Islet of Langerhans (tissue), 1 donor: ENCODE measurements around the gene C4BPA.
A peak's percentile ranks its signal among the peaks of the same experiment; 100 is the strongest.

Source experiments
- FAIRE-seq: peaks from one replicate; lab custom pipeline; 2011; peaks lifted over from hg19 to GRCh38; lab: Jason Lieb, UNC

Gene C4BPA

DNA sequence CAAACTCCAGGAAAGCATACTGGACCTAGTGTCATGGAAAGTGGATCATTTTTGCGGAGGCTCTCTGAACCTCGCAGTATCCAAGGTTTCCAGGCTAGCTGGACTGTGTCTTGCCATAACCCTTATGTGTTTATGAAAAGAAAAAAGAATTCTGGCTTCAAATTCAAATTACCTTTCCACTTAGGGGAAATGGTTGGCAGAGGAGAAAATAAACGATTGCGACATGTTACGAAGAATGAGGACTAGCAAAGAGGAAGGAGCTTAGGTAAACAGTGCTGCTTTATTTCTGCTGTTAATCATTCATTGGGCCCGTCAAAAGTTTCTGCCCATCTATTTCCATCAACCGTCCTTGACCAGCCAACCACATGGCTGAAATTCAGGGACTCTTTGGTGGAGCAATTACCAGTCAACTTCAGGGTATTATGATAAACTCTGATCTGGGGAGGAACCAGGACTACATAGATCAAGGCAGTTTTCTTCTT, at the start of gene C4BPA:
Gene C4BPA, plus strand, starts transcription at position 342 of the 482 bp plus-strand sequence. CDS start 8,793 bp downstream, outside the sequence.
- FAIRE-seq, result no peak

DNA sequence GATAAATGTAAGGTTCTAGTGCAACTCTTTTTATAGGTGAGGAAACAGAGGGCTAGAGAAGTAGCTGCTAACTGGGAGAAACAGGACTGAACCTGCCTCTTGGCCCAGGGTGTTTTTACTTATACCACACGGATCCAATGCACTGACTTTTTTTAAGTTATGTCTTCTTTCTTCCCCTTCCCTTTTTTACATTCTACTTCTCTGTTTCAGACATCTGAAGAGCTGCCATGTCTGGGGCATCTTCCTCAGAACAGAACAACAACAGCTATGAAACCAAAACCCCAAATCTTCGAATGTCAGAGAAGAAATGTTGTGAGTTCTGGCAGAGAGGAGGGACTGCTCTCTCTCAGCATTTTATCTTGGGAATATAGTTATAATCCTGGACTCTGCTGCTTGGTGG, 49.5 kb upstream of the C4BPA start:
- FAIRE-seq, result no peak

DNA sequence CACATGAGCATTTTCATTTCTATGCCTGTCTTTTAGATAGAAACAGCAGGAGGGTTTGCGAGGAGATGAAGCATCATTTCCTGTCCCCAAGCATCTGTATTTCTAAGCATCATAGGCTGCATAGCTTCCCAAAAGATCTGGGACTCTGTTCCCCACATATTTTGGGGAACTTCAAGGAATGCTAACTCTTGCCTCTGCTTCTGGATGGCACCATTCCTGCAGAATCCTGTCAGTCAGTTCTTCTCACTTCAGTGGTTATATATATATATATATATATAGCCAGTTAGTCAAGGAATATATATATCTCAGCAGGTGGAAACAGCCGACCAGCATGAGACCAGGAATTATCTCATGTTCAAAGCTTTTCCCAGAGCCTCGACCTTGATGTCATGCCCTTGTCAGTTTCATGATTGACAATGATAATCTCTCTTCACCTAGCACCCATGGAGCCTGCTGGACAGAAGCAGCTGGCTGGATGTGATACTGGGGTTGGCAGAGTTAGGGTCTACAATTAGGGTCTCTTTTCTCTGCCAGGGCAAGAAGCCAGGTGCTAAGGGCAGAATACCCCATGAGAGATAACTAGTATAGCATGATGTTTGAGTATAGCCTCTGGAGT, 48.5 kb upstream of the C4BPA start:
- FAIRE-seq, result no peak

GRCh38 chr1:207056673-207057072, 47.4 kb upstream of the C4BPA start:
- no peak for FAIRE-seq

DNA sequence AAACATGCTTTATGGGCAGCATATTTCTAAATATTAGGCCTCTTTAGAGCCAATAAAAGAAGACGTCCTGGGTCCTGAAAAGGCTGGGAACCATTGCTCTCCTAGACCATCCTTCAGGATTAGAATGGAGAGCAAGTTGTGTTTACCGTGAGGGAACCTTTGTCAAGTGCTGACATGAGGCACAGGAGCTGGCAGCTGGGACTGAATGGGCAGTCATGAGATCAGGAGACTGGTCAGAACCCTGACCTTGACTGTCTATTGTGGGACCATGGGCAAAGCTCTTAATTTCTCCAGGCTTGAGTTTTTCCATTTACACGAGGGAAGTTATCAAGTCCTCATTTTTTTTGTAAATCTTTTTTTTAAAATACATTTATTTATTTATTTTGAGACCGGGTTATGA, 45.8 kb upstream of the C4BPA start:
- no peak for FAIRE-seq

DNA sequence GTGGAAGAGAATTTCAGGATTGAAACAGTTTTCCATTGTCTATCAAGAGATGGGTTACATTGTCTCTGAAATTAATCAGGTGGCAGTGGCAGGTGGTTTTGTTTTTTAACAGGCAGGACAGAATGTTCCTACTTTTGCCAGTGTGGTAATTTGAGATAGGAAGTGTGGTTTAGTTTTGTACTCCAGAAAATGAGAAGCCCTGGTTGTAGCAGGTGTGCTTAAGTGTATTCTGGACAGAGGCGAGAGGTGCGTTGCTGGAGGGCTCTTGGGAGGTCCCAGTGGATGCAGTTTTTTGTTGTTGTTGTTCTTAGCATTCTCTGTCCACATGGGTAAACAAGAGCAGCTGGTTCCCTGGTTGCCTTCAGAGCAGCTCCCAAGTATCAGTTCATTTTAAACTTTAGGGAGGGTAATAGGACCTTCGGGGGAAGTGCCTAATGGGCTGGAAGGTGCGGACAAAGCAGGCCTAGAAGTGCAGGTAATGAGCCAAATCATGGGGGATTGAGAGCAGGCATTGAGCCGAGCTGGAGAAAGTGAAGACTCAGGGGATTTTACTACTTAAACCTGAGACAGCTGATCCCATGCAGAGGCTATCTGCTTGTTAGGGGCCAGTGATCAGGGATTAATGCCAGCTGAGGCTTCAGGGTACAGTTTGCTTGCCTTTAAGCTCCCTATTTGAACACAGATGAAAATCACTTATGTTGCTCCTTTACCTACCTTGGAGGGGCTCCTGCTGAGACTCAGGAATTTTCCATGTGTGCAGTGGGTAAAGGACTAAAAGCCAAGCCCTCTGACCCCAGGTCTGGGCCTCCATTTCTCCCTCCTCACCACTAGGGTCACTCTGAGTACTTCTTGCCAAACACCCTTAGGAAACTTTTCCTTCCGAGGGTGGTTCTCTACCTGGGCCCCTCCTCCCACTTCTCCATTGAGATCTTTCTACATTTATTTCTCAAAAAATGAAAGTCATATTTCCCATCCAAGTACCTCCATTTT, 44.9 kb upstream of the C4BPA start:
- peak; percentile 70 for FAIRE-seq

DNA sequence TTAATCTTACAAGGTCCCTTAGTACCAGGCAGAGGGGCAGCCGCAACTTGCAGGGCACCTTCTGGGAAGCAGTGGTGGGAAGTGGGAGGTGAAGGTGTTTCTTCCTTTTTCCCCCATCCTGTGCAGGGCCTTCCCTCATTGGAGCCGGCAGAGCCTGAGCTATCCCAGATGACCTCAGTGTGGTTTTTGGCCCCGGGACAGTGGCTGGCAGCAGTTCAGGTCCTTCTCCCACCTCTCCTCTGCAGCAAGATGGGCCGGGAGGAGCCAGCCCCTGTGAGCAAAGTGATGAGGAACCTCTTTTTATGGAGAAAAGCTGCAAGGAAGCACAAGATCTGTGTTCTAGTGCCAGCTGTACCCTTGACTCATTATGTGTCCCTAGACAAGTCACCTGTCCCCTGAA, 44.2 kb upstream of the C4BPA start:
- FAIRE-seq, result no peak

DNA sequence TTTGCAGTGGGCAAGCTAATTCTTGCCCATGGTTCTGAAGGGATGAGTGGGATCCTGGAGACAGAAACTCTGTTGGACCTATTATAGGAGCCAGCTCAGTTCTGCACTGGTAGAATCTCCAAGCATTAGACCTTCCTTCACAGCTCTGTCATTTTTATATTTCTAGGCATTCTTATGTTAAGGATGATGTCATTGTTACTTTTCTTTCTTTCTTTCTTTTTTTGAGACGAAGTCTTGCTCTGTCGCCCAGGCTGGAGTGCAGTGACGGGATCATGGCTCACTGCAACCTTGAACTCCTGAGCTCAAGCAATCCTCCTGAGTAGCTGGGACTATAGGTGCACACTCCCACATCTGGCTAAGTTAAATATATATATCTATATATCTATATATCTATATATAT, 43.4 kb upstream of the C4BPA start:
- no peak for FAIRE-seq

GRCh38 chr1:207062058-207062457, 42.0 kb upstream of the C4BPA start:
- FAIRE-seq, result no peak

GRCh38 chr1:207063014-207063413, 41.0 kb upstream of the C4BPA start:
- FAIRE-seq, result no peak

DNA sequence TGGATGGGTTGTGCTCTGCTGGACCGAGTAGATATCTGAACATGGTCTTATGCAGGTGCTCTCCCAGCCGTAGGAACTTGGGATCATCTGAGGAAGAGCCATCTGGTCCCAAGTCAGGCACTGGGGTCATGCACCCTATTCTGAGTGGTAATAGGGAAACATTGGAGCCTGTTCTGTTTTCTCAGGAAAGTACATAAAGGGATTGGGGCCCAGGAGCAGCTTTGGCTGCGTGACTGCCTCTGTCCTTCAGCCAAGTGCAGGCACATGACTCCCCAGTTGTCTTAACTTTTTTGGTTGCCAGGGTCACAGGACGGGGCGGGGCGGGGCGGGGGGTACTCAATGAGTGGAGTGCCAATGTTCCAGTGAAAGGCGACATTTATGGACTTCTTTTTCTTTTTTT, 39.5 kb upstream of the C4BPA start:
- FAIRE-seq, result no peak

- FAIRE-seq, result no peak
These were observed 36.8 kb upstream of the C4BPA start for GRCh38 chr1:207067185-207067584.

- no peak for FAIRE-seq
These were observed 36.4 kb upstream of the C4BPA start for GRCh38 chr1:207067665-207068064.

DNA sequence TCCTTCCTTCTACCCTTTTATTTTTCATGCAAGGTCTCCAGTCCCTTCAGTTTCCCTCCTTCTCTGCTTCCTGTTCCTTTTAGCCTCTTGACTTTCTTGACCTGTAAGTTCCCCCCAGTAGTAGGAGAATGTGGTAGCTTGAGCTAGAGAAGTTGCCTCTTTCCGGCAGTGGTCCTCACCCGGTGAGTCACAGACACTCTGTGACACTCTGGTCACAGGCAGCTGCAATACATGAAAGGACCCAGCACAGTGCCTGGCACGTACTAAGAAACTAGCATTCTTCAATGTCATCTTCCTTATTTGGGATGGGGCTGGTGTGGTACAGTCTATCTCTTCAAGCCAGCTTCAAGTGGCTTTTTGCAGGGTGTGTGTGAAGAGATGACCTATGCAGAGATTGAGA, 35.0 kb upstream of the C4BPA start:
- no peak for FAIRE-seq

- FAIRE-seq, result no peak
These were observed 34.1 kb upstream of the C4BPA start for GRCh38 chr1:207069858-207070506.

DNA sequence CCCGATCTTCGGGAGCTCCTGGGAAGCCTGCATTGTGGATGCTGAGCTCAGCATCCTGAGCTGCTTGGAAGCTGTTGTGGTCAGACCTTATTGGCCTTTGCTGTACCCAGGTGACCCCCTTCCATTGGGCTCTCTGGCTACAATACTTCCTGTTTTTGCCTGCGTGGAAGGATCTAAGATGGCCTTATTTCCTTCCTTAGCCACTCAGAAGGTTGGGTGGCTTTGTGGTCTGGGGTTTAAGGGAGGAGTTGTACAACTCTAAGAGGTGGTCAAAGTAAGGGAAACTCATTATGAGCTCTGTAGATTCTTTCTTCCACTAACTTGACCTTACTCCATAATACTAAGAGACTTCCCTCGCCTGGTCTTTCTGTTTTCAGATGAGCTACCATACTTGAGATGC, 33.2 kb upstream of the C4BPA start:
- no peak for FAIRE-seq

- FAIRE-seq, result no peak
These were observed 32.6 kb upstream of the C4BPA start for GRCh38 chr1:207071426-207071825.

GRCh38 chr1:207072233-207072632, 31.8 kb upstream of the C4BPA start:
- no peak for FAIRE-seq

- FAIRE-seq, result no peak
These were observed 29.9 kb upstream of the C4BPA start for GRCh38 chr1:207073906-207074820.

- FAIRE-seq, result no peak
These were observed 27.7 kb upstream of the C4BPA start for GRCh38 chr1:207076181-207076955.

GRCh38 chr1:207077012-207077411, 27.0 kb upstream of the C4BPA start:
- FAIRE-seq, result no peak
